ENCODE measurements around the gene TUBA3E.
"Not testable (repeated sequence)": the region's sequence is repeated elsewhere in the genome, so short reads cannot be mapped to it uniquely, and the experiment has no call there.

TUBA3E gene

GRCh38 chr2:130160838-130161705 is 37.2 kb downstream of the TUBA3E start:
- DNase-seq = not testable (repeated sequence)

GRCh38 chr2:130160131-130160530 is 38.1 kb downstream of the TUBA3E start:
- DNase-seq = no peak

DNA sequence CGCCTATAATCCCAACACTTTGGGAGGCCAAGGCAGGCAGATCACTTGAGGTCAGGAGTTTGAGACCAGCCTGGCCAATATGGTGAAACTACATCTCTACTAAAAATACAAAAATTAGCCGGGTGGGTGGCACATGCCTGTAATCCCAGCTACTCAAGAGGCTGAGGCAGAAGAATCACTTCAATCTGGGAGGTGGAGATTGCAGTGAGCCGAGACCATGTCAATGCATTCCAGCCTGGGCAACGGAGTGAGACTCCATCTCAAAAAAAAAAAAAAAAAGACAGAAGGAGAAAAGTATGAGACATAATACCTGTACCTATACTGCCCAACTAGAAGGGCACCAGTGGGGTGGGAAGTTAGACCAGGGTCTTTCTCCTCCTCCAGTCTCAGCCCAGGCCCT is 38.9 kb downstream of the TUBA3E start:
- not testable (repeated sequence) for DNase-seq

DNA sequence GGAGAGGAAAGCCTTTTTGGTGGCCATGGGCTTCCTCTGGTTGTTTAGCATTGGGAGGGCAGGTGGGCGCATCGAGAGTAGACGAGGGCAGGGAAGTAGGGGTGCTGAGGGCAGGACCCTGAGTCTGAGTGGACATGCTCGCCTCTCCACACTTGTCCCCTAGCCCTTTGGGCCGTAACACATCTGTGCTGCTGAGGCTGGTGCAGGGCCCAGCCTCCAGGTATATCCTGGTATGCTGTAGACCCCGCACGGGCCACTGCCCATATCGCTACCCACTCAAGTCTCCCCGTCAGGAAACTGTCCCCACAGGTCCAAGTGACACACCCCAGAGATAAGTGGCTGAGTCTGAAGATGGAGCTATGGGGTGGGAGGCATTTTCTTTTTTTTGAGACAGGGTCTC is 39.6 kb downstream of the TUBA3E start:
- no peak for DNase-seq

GRCh38 chr2:130157825-130158514 is 40.3 kb downstream of the TUBA3E start:
- peak; percentile 78 for DNase-seq

DNA sequence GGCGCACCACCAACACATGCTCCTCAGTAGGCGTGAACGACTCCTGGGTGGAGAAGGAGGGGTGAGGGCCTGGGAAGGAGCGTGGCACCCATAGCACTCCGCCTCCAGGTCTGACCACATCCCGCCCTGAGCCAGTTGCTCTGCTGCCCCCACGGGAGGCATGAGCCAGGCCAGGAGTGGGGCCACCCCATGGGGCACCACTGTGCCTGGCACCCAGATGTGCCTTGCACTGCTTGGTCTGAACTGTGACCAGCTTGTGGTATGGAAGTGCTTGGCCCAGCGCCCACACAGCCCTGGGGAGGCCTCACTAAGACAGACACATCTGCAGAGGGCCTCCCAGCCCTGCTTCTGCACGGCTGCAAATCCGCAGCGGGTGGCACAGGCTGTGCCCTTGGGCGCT is 40.9 kb downstream of the TUBA3E start:
- DNase-seq = peak; percentile 94

GRCh38 chr2:130156624-130157004 is 41.6 kb downstream of the TUBA3E start:
- DNase-seq = no peak

DNA sequence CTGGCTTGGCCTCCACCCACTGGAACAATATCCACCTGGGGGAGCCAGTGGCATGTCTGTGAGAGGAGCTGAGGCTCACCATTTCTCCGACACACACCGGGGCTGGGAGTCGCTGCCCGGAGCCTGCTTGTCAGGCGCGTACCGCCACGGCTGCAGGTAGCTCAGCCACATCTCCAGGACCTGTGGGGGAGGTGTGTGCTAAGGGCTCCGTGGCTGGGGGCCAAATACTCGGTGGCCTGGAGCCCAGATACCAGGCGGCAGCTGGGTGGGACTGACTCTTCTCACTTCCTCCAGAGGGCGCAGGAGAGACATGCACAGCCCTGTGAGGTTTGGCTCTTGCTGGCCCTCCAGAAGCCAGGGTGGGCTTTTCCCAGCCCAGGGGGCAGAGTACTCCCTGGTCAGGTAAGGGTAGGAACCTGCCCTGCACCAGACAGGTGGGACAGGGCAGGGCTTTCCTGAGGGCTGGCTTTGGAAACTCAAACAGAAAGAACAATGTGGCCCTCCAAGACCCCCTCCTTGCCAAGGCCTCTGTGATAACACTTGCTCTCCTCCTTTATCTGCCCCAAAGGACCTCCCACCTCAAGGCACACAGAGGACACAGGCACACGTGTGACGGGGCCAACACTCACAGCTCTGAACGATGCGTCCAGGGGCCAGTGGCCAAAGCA is 42.1 kb downstream of the TUBA3E start:
- DNase-seq = peak; percentile 93

- no peak for DNase-seq
These were observed 43.2 kb downstream of the TUBA3E start for GRCh38 chr2:130154773-130155765.

GRCh38 chr2:130154423-130154770 is 43.8 kb downstream of the TUBA3E start:
- not testable (repeated sequence) for DNase-seq

GRCh38 chr2:130153721-130154422 is 44.4 kb downstream of the TUBA3E start:
- DNase-seq = not testable (repeated sequence)

GRCh38 chr2:130152816-130153595 is 45.2 kb downstream of the TUBA3E start:
- no peak for DNase-seq

- DNase-seq = not testable (repeated sequence)
These were observed 46.0 kb downstream of the TUBA3E start for GRCh38 chr2:130152136-130152815.

GRCh38 chr2:130151145-130151512 is 47.1 kb downstream of the TUBA3E start:
- DNase-seq = not testable (repeated sequence)

GRCh38 chr2:130150181-130151144 is 47.8 kb downstream of the TUBA3E start:
- DNase-seq = no peak

GRCh38 chr2:130148515-130148914 is 49.7 kb downstream of the TUBA3E start:
- not testable (repeated sequence) for DNase-seq

- peak; percentile 78 for DNase-seq
These were observed 53.2 kb downstream of the TUBA3E start, which contains the start of gene CCDC74B for GRCh38 chr2:130145006-130145414. CCDC74B (minus strand) TSS chr2:130145112; CDS start chr2:130144996, 116 bp downstream.

- DNase-seq = not testable (repeated sequence)
These were observed 54.8 kb downstream of the TUBA3E start for GRCh38 chr2:130143266-130144039.

All from RPMI8226 (cell line).